Stomach (tissue), 4 donors: ENCODE data around the gene JUNB.

Experiments used
- CTCF ChIP-seq, 7 experiments: fragments of 450-650 bp in 4 of 7; fragments of 200-600 bp in 3 of 7; sonication (generic) in 3 of 7; IDR thresholded peaks; one replicate each; pipeline ENCODE4 v1.5.1; 2016 to 2019; ENCODE audit warnings: antibody characterized with exemption in 7 of 7, control low read depth in 2 of 7, mild to moderate bottlenecking in 1 of 7
- EP300 ChIP-seq: sonication (generic); formaldehyde crosslinking; IDR thresholded peaks from one replicate; pipeline ENCODE4 v1.6.1; 2017; ENCODE audit warnings: antibody characterized with exemption
- POLR2AphosphoS5 ChIP-seq, 3 donors: sonication (generic); formaldehyde crosslinking; IDR thresholded peaks; one replicate each; pipeline ENCODE4 v1.6.1; 2016; ENCODE audit warnings: antibody characterized with exemption in 3 of 3

- TF ChIP-seq CTCF (IDR thresholded peaks at IDR 0.05) (no peak), POLR2AphosphoS5 (IDR thresholded peaks at IDR 0.05) (peak in 1 of 3 donors; percentile 52), EP300 (no peak)
Observed at GRCh38 chr19:12788042-12788681, 3.1 kb upstream of the JUNB start.
